ENCODE measurements around the gene HDAC4. TPM values are rescaled to one million over a fixed set of nuclear protein-coding genes. Genes with fewer than 3 reads are reported as not detected.

Gene HDAC4
- total RNA-seq, 1 donor from 2014 or later: 76.6 TPM

- H3K4me1 ChIP-seq: peaks cover 37% of the 10 kb centered on the region
- no peaks in the 10 kb centered on the region for H3K9me3 ChIP-seq
- no peak overlapping the region for H3K4me3 ChIP-seq
- no peak overlapping the region for H3K27ac ChIP-seq
- H3K36me3 ChIP-seq: no peaks in the 10 kb centered on the region
- DNase-seq (ENCODE audit: extremely low spot score in 2 of 2): no peak
- intact Hi-C loops (cut with DNase I): no loop called here
- H3K27me3 ChIP-seq: no peaks in the 10 kb centered on the region
- TF ChIP-seq POLR2A (IDR thresholded peaks at IDR 0.05): no peak
- TF ChIP-seq POLR2AphosphoS5 (IDR thresholded peaks at IDR 0.05; ENCODE audit: insufficient read depth in 1 of 2, low read depth in 1 of 2): no peak
- TF ChIP-seq CTCF (IDR thresholded peaks at IDR 0.05): no peak
These were observed 166.3 kb downstream of the HDAC4 start for GRCh38 chr2:239234191-239235175.

GRCh38 chr2:239233576-239233975, 167.2 kb downstream of the HDAC4 start:
- H3K4me1 ChIP-seq: peaks cover 29% of the 10 kb centered on the region
- intact Hi-C loops (cut with DNase I): no loop called here
- H3K4me3 ChIP-seq: no peak overlapping the region
- no peaks in the 10 kb centered on the region for H3K9me3 ChIP-seq
- H3K36me3 ChIP-seq: no peaks in the 10 kb centered on the region
- DNase-seq (ENCODE audit: extremely low spot score in 2 of 2): no peak
- H3K27me3 ChIP-seq: no peaks in the 10 kb centered on the region
- H3K27ac ChIP-seq: no peak overlapping the region
- no peak for TF ChIP-seq POLR2A (IDR thresholded peaks at IDR 0.05)
- no peak for TF ChIP-seq CTCF (IDR thresholded peaks at IDR 0.05)
- TF ChIP-seq POLR2AphosphoS5 (IDR thresholded peaks at IDR 0.05; ENCODE audit: insufficient read depth in 1 of 2, low read depth in 1 of 2): no peak

- peaks cover 34% of the 10 kb centered on the region for H3K4me1 ChIP-seq
- DNase-seq (ENCODE audit: extremely low spot score in 2 of 2): no peak
These were observed 168.6 kb downstream of the HDAC4 start for GRCh38 chr2:239232195-239232578.

DNA sequence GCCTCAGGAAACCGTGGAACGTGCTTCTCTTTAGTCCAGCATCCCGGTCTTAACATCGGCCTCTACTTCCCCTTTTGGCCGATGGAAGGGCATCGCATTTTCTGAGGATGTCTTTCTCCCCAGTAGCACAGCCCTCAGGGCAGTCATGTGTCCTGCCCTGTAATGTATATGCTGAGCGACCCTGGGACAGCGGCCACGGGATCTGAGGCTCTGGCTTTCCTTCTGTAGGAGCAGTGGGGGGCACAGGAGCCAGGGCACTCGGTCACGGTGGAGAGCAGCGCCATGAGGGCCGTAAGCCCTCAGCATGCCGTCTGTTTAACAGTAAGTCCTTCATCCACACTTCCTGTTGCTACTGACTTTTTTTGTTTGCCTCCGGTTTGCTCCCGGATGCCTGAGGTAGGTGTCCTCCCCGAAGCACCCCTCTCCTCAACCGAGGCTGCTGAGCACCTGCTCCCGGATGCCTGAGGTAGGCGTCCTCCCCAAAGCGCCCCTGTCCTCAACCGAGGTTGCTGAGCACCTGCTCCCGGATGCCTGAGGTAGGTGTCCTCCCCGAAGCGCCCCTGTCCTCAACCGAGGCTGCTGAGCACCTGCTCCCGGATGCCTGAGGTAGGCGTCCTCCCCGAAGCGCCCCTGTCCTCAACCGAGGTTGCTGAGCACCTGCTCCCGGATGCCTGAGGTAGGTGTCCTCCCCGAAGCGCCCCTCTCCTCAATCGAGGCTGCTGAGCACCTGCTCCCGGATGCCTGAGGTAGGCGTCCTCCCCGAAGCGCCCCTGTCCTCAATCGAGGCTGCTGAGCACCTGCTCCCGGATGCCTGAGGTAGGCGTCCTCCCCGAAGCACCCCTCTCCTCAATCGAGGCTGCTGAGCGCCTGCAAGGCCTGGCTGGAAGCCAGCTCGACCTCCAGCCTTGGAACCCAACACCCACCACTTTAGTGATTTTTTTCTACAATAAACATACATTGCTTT, 169.3 kb downstream of the HDAC4 start:
- DNase-seq (ENCODE audit: extremely low spot score in 2 of 2): no peak
- intact Hi-C loops (cut with DNase I): no loop called here

More at GRCh38 chr2:239232195-239232578, 168.6 kb downstream of the HDAC4 start:
- Histone ChIP-seq H3K27me3 (no peaks in the 10 kb centered on the region), H3K36me3 (no peaks in the 10 kb centered on the region), H3K9me3 (no peaks in the 10 kb centered on the region), H3K27ac (no peak overlapping the region), H3K4me3 (no peak overlapping the region)
- intact Hi-C loops (cut with DNase I): no loop called here
- TF ChIP-seq POLR2AphosphoS5 (IDR thresholded peaks at IDR 0.05; ENCODE audit: insufficient read depth in 1 of 2, low read depth in 1 of 2) (no peak), CTCF (IDR thresholded peaks at IDR 0.05) (no peak), POLR2A (IDR thresholded peaks at IDR 0.05) (no peak)

More for the DNA sequence above, 169.3 kb downstream of the HDAC4 start:
- H3K4me3 ChIP-seq: no peak overlapping the region
- TF ChIP-seq POLR2A (IDR thresholded peaks at IDR 0.05) (no peak), POLR2AphosphoS5 (IDR thresholded peaks at IDR 0.05; ENCODE audit: insufficient read depth in 1 of 2, low read depth in 1 of 2) (no peak), CTCF (IDR thresholded peaks at IDR 0.05) (no peak)
- no peaks in the 10 kb centered on the region for H3K36me3 ChIP-seq
- no peak overlapping the region for H3K27ac ChIP-seq
- peaks cover 39% of the 10 kb centered on the region for H3K4me1 ChIP-seq
- H3K9me3 ChIP-seq: no peaks in the 10 kb centered on the region
- H3K27me3 ChIP-seq: no peaks in the 10 kb centered on the region
